Keratinocyte (primary cell): Measurements from ENCODE around the gene HERC4.

ENCODE experiments used
- EZH2 ChIP-seq: IDR thresholded peaks from one replicate; pipeline ENCODE4 v1.6.1; 2012; ENCODE audit warnings: inconsistent platforms, mild to moderate bottlenecking, low read length, moderate library complexity
- TF ChIP-seq, protein P1 (sequence below), 3 experiments: IDR thresholded peaks in 1 of 3; conservative IDR thresholded peaks in 1 of 3; optimal IDR thresholded peaks in 1 of 3; 2 replicates in 2 of 3; 3 replicates in 1 of 3; pipeline versions ENCODE3 to v1.5.1; 2011; ENCODE audit warnings: low read length in 3 of 3, mild to moderate bottlenecking in 3 of 3, moderate library complexity in 2 of 3, control low read depth in 1 of 3, inconsistent platforms in 1 of 3; ENCODE audit not compliant: insufficient read depth in 2 of 3; ENCODE audit errors: extremely low read depth in 1 of 3

DNA sequence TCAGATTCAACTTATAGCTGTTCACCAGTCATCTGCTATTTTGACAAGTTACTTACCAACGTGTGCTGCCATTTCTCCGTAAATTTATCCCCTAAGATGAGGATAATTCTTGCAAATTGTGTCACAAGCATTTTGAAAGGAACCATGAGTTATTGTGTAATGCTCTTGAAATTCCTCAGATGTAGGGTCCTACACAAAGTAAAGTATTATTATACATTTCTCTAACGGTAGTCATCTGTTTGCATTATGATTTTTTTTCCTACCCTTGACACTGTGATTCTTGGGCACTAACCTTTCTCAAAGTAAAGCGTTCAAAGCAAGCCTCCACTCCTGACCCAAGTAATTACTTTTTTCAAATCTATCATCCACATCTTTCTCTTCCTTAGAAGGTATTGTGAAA, 8.1 kb downstream of the HERC4 start:
- TF ChIP-seq, protein P1, sequence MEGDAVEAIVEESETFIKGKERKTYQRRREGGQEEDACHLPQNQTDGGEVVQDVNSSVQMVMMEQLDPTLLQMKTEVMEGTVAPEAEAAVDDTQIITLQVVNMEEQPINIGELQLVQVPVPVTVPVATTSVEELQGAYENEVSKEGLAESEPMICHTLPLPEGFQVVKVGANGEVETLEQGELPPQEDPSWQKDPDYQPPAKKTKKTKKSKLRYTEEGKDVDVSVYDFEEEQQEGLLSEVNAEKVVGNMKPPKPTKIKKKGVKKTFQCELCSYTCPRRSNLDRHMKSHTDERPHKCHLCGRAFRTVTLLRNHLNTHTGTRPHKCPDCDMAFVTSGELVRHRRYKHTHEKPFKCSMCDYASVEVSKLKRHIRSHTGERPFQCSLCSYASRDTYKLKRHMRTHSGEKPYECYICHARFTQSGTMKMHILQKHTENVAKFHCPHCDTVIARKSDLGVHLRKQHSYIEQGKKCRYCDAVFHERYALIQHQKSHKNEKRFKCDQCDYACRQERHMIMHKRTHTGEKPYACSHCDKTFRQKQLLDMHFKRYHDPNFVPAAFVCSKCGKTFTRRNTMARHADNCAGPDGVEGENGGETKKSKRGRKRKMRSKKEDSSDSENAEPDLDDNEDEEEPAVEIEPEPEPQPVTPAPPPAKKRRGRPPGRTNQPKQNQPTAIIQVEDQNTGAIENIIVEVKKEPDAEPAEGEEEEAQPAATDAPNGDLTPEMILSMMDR (optimal IDR thresholded peaks at IDR 0.05 in 1 of 3, IDR thresholded peaks at IDR 0.05 in 1 of 3, conservative IDR thresholded peaks at IDR 0.05 in 1 of 3; ENCODE audit: extremely low read depth in 1 of 3, insufficient read depth in 2 of 3, low read length in 3 of 3), result no peak
- TF ChIP-seq EZH2, result no peak
